HepG2 (cell line): Measurements from ENCODE around the gene SIX5. TPM values are rescaled to one million over a fixed set of nuclear protein-coding genes. Genes with fewer than 3 reads are reported as not detected.

Source experiments
- NR2F1 ChIP-seq, 2 experiments: fragments of 450-650 bp in 1 of 2; formaldehyde crosslinking in 1 of 2; IDR thresholded peaks; 2 replicates each; pipeline versions ENCODE4 v1.5.0 to v1.6.1; 2016 to 2020; ENCODE audit warnings: mild to moderate bottlenecking in 1 of 2, missing compliant biosample characterization in 1 of 2, missing genetic modification reagents in 1 of 2, moderate library complexity in 1 of 2
- PAF1 ChIP-seq: IDR thresholded peaks from 2 replicates; pipeline ENCODE4 v1.6.1; 2016; ENCODE audit warnings: missing genetic modification reagents, missing compliant biosample characterization
- ZNF354B ChIP-seq: sonication (generic); formaldehyde crosslinking; IDR thresholded peaks from 2 replicates; pipeline ENCODE4 v1.8.0; 2022; ENCODE audit warnings: mild to moderate bottlenecking, missing genetic modification reagents
- ZNF614 ChIP-seq: IDR thresholded peaks from 2 replicates; pipeline ENCODE4 v1.6.1; 2018; ENCODE audit warnings: missing biosample characterization, missing genetic modification reagents, inconsistent platforms, borderline replicate concordance
- ZNF839 ChIP-seq: sonication (generic); formaldehyde crosslinking; IDR thresholded peaks from 2 replicates; pipeline ENCODE4 v1.4.0; 2020; ENCODE audit warnings: missing genetic modification reagents, mild to moderate bottlenecking, borderline replicate concordance
- polyA plus RNA-seq, 8 experiments: library from polyadenylated mRNA; depleted of rRNA in 3 of 8; stranded (reverse) in 7 of 8; unstranded in 1 of 8; fragments of >200 nt; fragmentation: Illumina TruSeq in 4 of 8; extraction: Trizol in 4 of 8; gene quantifications; 2 replicates each; pipeline versions ENCODE4 v1.2.1 to v1.2.3, GENCODE V29; 2011 to 2016; ENCODE audit warnings: low read depth in 4 of 8, missing spikeins in 1 of 8, mixed read lengths in 1 of 8; ENCODE audit not compliant: insufficient read depth in 1 of 8
- total RNA-seq, 5 experiments: library from RNA; depleted of rRNA; stranded (reverse); fragments of >200 nt; fragmentation: Illumina TruSeq; extraction: Trizol; gene quantifications; 2 replicates each; pipeline ENCODE4 v1.2.3, GENCODE V29; 2016; ENCODE audit warnings: low read depth in 1 of 5
- TF ChIP-seq, protein P1 (sequence below): sonication (generic); formaldehyde crosslinking; IDR thresholded peaks from 2 replicates; pipeline ENCODE4 v1.4.0; 2020; ENCODE audit warnings: mild to moderate bottlenecking, missing genetic modification reagents
- TF ChIP-seq, protein P2 (sequence below): sonication (generic); formaldehyde crosslinking; IDR thresholded peaks from 2 replicates; pipeline ENCODE4 v1.5.0; 2020; ENCODE audit warnings: missing genetic modification reagents

SIX5 gene
- total and polyA plus RNA-seq, 2 of the 13 experiments (the other 11 are each of a cell fraction or from before 2014, with no cell fraction given): 7.7 to 10.5 TPM

DNA sequence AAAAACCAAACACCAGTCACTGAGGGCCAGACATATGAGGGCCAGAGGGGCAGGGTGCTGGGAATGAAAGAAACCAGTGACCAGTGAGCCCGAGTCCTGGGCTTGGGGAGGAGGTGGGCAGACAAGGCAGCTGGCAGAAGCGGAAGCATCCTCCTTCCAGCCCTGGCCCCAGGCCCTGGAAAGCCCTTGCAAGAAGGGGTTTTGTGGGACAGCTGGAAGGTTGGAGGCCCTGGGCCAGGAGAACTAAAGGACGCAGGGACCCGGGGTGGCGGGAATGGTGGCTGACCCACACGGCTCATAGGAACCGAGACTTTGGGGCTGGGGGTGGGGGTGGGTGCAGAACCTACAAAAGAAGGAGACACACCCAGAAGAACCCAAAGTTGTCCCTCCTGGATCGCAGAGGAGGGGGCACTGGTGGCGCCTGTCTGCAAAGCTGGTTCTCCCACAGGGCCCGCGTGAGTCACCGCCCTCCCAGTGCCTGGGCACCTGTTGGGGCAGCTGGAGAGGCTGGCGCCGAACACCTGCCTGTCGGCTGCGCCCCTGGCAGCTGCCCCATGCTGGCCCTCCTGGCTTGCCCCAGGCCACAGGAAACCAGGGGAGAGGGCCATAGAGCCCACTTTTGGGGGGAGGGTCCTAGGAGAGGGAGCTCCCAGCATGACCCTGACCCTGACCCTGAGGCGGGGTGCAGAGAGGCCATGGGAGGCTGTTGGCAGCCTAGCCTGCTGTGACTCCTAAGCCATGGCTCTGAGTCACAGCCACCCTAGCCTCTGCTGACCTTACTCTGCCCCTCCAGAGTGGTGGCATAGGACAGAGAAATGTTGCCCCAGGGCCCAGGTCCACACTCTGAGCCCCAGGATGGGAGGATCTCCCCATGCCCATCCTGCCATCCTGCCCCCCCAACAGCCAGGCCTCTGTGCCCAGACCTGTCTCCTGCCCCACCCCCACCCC lies 12.4 kb upstream of the SIX5 start (continued):
- TF ChIP-seq, protein P1, sequence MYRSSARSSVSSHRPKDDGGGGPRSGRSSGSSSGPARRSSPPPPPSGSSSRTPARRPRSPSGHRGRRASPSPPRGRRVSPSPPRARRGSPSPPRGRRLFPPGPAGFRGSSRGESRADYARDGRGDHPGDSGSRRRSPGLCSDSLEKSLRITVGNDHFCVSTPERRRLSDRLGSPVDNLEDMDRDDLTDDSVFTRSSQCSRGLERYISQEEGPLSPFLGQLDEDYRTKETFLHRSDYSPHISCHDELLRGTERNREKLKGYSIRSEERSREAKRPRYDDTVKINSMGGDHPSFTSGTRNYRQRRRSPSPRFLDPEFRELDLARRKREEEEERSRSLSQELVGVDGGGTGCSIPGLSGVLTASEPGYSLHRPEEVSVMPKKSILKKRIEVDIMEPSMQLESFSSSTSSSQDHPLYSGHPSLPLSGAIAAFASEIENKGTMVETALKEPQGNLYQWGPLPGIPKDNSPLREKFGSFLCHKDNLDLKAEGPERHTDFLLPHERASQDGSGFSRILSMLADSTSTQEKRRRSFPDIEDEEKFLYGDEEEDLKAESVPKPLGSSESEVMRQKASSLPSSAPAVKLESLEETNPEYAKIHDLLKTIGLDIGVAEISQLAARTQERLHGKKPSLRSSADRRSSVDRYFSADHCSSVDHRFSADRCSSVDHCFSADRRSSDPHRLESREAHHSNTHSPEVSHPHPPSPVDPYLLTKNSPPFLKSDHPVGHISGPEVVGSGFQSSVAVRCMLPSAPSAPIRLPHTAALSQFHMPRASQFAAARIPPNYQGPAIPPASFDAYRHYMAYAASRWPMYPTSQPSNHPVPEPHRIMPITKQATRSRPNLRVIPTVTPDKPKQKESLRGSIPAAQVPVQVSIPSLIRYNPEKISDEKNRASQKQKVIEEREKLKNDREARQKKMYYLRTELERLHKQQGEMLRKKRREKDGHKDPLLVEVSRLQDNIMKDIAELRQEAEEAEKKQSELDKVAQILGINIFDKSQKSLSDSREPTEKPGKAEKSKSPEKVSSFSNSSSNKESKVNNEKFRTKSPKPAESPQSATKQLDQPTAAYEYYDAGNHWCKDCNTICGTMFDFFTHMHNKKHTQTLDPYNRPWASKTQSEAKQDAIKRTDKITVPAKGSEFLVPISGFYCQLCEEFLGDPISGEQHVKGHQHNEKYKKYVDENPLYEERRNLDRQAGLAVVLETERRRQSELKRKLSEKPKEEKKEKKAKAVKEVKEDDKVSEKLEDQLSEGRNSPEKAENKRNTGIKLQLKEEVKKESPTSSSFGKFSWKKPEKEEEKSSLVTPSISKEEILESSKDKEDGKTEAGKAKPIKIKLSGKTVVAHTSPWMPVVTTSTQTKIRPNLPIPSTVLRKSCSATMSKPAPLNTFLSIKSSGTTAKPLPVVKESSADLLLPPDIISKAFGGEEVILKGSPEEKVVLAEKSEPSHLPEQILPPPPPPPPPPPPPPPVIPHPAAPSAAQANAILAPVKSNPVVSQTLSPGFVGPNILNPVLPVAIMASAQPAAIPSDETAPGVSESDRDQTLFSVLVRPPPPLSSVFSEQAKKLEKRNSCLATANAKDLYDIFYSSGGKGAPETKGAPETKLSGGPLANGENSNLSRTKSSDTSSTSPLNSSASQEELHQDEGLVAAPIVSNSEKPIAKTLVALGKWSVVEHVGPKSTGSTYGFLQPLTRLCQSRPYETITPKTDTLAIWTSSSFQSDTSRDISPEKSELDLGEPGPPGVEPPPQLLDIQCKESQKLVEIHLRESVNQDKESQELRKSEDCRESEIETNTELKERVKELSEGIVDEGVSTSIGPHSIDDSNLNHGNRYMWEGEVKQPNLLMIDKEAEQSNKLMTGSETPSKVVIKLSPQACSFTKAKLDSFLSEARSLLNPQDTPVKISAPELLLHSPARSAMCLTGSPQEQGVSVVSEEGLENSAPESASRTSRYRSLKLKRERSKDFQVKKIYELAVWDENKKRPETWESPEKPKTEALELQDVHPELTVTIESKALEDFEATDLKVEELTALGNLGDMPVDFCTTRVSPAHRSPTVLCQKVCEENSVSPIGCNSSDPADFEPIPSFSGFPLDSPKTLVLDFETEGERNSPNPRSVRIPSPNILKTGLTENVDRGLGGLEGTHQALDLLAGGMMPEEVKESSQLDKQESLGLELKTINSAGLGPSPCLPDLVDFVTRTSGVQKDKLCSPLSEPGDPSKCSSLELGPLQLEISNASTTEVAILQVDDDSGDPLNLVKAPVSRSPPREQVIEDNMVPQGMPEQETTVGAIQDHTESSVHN (CRISPR knock-in tag): no peak
- TF ChIP-seq ZNF614 (CRISPR knock-in tag) (no peak), ZNF839 (CRISPR knock-in tag) (no peak), PAF1 (CRISPR knock-in tag) (no peak), ZNF354B (CRISPR knock-in tag) (no peak), NR2F1 (CRISPR knock-in tag; IDR thresholded peaks at IDR 0.05) (peak; percentile 64 to 82)
- TF ChIP-seq, protein P2, sequence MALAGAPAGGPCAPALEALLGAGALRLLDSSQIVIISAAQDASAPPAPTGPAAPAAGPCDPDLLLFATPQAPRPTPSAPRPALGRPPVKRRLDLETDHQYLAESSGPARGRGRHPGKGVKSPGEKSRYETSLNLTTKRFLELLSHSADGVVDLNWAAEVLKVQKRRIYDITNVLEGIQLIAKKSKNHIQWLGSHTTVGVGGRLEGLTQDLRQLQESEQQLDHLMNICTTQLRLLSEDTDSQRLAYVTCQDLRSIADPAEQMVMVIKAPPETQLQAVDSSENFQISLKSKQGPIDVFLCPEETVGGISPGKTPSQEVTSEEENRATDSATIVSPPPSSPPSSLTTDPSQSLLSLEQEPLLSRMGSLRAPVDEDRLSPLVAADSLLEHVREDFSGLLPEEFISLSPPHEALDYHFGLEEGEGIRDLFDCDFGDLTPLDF (CRISPR knock-in tag): no peak
